Ramos (cell line): ENCODE data around the gene ENTPD7.
"Not testable (repeated sequence)": the region's sequence is repeated elsewhere in the genome, so short reads cannot be mapped to it uniquely, and the experiment has no call there.

ENCODE experiments used
- in situ Hi-C: fragments of 300-500 bp; cut with MboI; formaldehyde crosslinking; loops from one replicate; pipeline ENCODE4 v1.14.3; 2022; ENCODE audit warnings: low sequenced_read_pairs; ENCODE audit not compliant: unreplicated experiment

ENTPD7 gene, protein sequence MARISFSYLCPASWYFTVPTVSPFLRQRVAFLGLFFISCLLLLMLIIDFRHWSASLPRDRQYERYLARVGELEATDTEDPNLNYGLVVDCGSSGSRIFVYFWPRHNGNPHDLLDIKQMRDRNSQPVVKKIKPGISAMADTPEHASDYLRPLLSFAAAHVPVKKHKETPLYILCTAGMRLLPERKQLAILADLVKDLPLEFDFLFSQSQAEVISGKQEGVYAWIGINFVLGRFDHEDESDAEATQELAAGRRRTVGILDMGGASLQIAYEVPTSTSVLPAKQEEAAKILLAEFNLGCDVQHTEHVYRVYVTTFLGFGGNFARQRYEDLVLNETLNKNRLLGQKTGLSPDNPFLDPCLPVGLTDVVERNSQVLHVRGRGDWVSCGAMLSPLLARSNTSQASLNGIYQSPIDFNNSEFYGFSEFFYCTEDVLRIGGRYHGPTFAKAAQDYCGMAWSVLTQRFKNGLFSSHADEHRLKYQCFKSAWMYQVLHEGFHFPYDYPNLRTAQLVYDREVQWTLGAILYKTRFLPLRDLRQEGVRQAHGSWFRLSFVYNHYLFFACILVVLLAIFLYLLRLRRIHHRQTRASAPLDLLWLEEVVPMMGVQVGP

DNA sequence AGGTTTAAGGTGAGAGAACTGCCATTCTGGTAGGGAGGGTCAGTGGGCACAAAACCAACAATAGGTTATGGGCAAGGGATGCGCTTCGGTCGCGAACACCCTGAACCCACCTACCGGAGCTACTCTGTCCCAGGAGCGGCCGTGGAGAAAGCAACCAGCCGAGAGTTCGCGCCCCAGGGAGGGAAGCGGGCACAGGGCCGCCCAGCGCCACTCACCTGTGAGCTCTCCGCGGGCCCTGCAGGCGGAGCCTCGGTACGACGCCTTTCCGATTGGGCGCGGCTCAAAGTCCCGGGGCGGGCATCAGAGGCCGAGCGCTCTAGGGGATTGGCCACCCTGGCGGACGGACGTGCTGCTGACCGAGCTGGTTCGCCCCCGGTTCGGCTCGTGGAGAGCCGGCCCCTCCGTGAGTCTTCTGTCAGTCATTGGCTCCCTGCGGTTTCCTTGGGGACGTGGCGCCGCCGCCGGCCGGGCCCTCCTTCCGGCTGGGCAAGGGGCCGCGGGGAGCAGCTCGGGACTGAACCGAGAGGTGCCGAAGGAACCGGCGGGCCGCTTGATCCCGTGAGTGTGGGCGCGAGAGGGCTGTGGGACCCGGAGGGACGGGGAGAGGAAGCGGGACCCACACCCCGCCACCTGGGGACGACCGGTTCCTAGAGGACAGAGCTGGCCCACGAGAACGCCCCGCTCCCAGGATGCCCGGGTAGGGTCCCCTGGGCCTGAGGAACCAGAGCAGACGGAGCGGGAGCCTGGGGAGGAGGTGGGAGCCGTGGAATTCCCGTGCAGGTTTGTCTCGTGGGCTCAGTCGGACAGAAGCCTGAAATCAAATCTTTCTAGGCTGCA, at the start of gene ENTPD7:
TSS of gene ENTPD7 (plus strand) at position 479 of the 837 bp plus-strand sequence. CDS start 448 bp downstream, outside the sequence.
- in situ Hi-C loops = no loop called here

DNA sequence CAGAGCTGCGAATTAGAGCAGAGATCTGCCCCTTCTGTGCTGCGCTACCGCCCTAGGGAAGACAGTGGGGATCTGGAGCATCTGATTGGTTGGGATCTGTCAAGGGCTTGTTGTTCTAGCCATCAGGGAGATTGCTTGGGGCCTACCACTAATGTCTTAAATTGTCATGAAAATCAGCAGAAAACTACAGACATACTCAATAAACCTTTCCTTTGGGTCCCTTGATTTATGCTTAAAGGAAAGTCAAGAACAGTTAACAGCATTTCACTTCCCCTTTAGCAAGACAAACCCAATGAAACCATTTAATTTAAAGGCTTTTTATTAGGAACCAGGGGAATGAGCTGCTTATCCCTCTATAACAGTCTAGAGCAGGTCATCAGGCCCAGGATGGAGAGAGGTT, 49.1 kb upstream of the ENTPD7 start:
- in situ Hi-C loops = no loop called here

DNA sequence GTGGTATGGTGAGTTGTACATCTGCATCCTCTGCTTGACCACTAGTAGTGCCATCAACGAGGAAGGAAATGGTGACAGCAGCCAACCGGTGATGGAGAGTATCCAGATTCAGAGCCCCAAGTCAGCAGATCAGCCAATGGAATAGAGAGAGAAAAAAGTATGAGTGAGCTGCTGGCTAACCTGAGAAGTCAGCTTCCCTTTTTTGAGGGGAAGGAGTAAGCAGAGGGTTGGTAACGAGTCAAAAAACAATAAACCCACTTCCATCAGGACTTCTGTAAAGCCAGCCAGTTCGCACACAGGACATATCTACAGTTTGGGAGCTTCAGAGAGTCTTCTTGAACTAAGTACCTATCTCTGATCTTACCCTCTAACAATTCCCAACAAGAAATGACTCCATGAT, 48.0 kb upstream of the ENTPD7 start:
- in situ Hi-C loops = no loop called here

DNA sequence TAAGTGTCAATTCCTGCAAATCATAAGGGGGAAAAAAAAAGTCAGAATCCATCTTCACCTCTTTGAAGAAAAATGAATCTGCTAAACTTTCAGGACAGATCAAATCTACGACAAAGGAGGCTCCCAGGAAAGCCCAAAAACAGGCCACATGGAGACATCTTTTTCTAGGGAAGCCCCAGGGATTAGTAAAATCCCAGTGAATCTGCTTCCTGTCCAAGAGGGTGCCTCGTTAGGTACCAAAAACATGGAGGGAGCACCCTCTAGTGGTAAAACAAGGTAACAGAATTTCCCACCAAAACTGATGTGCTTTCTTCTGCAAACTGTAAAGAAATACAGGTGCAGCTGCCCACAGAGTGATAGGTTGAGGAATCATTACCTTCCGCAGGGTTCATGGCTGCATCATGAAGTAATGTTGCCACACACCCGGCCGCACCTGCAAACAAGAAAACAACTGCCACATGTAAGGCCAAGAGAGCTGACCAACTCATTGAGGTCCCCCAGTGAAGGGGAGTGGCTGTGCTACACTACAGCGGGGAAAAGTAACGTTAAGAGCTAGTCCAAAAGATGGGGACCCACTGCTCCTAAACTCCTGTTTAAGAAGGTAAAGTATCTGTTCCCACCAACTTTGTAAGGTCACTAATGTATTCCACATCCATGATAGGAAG, 47.0 kb upstream of the ENTPD7 start:
- in situ Hi-C loops = no loop called here

DNA sequence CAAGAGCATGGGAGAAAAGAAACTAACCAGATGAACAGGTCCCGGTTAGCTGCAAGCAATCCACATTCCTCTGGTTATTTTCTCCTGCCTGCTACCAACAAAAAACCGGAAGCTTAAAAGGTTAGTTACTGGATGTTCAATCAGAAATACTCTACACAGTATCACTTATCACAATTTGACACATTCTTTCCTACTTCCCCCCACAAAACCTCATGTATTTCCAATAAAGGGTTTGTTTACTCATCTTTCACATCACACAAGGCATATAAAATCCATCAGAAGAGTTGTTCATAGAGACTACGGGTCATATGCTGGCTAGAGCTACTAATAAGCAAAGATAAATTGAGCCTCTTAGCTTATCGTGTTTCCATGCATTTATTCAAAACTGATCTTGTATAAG, 43.9 kb upstream of the ENTPD7 start:
- in situ Hi-C loops = no loop called here

DNA sequence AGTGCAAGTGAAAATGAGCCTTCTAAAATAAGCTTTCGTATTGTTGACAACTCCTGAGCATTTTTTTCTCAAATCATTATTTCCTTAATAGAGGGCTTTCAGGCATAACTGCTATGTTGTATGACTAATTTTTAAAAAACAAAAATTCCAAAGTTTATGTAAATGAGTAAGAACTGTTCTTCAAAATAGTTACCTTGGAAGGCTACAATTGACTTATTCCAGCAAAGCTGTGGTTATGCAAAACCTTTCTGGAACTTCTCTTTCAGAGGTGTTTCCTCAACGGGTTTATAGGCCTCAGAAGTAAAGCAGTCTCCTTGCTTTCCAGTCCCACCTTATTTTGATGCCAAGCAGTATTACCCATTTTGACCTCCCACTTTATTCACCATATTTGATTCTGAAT, 41.6 kb upstream of the ENTPD7 start:
- in situ Hi-C loops = no loop called here

DNA sequence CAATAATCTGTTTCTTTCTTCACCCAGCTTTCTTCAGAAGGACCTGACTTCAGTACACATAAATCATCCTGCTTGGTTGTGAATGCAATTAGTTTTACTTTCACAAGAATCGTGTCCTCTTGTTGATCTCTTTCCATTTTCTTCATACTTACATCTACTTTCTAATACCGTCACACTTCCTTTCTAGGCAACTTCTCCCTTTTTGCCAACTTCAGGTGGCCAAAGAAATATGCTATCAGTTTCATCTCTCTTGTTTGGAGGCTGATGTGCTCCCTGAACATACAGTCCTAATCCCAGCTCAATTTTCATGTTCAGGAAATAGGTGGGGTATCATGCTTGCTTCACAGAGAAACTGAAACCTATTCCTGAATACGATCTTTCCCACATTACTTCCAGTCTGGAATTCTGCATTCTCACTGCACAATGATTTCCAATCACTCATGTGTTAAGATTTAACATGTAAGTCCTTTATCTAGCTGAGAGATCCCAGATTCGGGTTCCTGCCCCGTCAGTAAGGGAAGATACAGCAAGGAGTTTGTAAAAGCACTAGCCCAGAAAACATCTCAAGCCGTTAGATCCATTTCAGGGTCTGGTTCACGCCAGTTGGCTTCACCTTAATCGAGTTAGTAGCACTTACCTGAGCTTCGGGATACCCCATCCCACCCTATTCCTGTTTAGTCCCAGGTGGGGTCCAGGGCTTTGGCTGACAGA, 40.1 kb upstream of the ENTPD7 start:
- in situ Hi-C loops = no loop called here

DNA sequence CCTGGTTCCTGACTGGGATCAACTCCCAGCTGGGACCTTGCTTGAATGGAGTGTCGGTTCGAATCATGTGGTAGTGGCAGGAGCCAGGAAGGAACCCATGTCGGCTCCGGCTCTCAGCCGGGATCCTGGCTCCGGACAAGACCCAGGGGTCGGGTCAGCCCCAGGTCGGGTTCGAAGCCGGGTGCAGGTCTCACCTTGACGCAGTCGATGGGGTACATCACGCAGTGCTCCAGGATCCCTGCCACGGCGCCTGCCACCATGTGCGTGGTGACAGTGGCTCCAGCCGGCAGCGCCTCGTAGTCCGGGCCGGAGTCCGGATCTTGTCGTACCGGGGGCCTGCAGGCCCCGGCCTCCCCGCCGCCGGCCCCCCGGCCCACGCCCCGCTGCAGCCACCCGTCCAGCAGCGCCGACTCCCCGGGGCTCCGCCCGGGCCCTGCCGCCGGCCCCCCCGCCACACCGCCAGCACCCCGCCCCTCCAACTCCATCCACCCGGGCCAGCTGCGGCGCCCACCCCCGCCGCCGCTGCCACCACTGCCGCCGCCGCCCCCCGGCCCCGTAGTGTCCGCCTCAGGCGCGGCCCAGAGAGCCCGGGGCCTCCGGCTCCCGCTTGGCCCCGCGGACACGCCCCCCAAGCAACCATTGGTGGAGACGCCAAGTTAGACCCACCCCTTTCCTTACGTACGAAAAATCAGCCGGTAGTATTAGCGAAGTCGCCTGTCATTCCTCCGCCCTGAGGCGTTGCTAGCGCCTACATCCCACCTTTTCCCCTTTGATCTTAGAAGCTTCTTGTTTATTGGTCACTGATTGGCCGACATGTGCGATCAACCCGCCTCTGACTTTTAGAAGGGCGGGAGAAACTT, 39.2 kb upstream of the ENTPD7 start, which contains the start of gene SLC25A28:
TSS of gene SLC25A28 (minus strand) at position 589 of the 860 bp plus-strand sequence. CDS start at position 485, 104 bp downstream.
- in situ Hi-C loops = no loop called here

DNA sequence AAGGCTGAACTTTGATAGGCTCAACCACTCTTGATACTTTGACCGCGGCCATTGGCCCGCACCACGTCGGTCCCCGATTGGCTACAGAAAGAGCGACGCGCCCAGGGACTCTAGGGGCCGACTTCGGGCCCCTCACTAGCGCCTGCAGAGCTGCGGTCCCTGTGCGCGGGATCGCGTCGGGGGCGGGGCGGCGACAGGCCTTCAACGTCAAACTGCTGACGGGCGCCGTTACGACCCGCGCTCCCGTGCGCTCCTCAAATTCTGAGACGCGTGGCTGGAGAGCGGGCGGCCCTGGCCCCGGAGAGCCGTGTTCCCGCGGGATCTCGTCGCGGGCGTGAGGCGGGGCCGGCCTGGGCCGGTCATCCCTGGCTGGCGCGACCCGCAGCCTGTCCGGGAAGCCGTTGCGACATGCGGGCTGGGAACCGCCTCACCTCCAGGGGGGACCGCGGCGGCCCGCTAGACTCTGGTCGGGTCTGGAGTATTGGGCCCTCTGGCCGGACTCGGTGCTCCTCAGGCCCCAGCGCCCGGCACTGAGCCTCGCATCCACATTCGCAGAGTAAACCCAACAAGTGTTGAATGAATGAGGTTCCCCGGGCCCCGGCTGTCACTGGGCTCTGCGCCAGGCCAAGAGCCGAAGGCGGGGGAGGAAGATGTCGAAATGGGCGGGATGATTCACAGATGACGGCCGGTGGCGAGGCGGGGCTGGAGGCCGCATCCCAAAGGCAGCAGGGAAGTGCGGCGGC, 38.4 kb upstream of the ENTPD7 start:
- in situ Hi-C loops = no loop called here

DNA sequence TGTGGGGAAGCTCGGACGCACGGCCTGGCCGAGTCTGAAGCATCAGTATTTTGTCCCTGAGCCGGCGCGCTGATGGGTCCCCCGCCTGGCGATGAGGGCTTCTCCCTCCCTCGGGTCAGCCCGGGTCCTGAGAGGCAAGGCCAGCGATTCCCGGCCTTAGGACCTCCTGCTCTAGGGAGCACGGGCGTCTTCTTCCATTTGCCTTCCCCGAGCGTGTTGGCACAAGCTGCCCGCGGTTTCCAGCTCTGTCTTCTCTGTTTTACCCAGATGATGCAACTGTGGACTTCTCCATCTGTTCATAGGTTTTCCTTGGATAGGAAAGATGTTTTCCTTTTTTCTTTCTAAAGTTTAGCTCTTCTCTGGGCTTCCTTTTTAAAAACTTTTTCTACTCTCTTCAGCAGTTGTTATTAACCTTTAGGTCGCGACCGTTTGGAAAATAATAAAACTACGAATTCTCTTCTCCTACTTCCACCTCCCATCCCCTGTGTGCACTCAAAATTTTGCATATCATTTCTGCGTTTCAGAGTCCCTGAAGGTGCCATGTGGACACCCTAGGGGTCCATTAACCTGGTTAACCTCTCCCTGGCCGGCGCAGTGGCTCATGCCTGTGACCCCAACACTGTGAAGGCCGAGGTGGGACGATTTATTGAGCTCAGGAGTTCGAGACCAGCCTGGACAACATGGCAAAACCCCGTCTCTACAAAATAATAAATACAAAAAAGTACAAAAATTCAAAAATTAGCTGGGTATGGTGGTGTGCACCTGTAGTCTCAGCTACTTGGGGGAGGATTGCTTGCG, 37.7 kb upstream of the ENTPD7 start:
- in situ Hi-C loops = no loop called here

DNA sequence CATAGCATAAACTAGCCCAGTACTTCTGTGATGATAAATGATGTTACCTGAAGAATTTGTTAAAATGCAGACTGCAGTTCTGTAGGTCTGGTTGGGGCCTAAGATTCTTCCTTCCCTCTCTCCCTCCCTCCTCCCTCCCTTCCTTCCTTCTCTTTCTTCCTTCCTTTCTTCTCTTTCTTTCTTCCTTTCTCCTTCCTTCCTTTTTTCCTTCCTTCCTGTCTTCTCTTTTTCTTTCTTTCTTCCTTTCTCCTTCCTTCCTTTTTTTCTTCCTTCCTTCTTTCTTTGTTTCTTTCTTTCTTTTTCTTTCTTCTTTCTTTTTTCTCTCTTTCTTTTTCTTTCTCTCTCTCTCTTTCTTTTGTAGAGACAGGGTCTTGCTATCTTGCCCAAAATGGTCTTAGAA, 35.4 kb upstream of the ENTPD7 start:
- in situ Hi-C loops = no loop called here

DNA sequence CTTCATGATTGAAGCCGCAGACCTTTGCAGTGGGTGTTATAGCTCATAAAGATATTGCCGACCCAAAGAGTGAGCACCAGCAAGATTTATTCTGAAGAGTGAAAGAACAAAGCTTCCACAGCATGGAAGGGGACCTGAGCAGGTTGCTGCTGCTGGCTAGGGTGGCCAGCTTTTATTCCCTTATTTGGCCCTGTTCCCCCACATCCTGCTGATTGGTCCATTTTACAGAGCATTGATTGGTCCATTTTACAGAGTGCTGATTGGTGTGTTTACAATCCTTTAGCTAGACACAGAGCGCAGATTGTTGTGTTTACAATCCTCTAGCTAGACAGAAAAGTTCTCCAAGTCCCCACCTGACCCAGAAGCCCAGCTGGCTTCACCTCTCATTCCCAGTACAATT, 34.2 kb upstream of the ENTPD7 start:
- in situ Hi-C loops = not testable (repeated sequence)

DNA sequence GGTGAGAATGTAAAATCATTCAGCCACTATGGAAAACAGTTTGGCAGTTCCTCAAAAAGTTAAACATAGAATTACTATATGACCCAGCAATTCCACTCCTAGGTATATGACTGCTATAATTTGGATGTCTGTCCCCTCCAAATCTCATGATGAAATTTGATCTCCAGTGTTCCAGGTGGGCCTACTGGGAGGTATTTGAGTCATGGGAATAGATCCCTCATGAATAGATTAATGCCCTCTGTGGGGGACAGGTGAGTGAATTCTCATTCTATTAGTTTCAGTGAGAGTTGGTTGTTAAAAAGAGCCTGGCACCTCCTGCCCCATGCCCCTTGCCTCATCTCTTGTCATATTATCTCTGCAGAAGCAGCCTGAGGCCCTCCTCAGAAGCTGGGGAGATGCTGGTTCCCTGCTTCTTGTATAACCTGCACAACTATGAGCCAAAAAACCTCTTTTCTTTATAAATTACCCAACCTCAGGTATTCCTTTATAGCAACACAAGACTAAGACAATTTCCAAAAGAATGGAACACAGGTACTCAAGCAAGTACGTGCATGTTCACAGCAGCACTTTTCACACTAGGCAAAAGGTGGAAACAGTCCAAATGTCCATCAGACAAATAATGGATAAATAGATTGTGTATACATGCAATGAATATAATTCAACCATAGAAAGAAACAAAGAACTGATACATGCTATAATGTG, 30.2 kb upstream of the ENTPD7 start:
- in situ Hi-C loops = no loop called here

DNA sequence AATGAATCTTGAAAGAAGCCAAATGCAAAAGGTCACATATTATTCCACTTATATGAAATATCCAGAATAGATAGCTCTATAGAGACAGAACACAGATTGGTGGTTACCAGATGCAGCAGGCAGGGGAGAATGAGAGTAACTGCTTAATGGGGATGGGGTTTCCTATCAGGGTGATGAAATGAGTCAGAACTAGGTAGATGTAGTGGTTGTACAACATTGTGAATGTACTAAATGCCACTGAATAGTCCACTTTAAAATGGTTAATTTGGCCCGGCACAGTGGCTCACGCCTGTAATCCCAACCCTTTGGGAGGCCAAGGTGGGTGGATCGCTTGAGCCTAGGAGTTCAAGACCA, 29.7 kb upstream of the ENTPD7 start:
- in situ Hi-C loops = no loop called here

DNA sequence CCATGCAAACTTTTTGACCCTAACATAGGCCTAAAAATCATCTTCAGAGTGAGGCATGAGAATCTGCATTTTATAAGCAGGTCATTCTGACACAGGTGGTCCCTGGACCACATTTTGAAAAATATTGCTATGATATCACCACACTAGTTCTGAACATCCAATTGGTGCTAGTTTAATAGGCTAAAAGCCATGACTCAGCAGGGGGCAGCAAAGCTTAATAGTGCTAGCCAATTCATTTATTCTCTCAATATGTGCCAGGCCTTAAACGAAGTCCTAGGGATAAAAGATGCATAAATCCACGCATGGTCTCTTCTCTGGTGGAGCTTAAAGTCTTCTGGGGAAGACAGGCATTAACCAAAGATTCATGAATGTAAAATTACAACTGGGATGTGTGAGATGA, 28.9 kb upstream of the ENTPD7 start:
- in situ Hi-C loops = no loop called here

DNA sequence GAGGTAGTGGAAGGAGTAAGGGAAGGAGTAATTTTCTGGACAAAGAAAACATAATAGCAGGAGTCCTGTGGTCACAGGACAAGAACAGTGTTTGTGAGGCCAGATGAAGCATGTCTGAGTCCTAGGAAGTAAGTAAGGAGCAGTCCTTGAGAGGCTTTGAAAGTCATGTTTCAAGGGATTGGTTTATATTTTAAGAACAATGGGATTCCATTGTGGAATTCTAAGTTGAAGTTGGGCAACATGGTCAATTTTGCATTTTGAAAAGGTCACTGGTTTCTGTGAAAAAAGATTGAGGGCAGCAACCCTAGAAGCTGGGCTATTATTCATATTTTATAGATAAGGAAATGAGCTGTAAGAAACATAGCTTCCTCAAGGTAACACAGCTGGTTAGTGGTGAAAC, 28.3 kb upstream of the ENTPD7 start:
- in situ Hi-C loops = no loop called here

DNA sequence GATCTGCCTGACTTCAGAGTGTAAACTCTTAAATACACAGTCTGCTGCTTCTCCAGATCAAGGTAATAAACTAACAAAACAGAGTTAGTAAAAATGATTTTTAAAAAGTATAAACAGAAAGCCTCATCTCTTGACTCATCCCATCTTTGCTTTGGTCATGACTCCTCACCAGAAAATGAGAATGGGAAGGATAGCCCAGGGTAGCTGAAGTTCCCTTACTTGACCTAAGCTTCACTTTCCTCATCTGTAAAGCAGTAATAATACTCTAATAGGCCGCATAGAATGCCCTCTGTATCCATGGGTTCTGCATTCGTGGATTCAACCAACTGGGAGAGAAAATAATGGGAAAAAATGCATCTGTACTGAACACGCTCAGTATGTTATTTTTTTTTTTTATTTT, 27.8 kb upstream of the ENTPD7 start:
- in situ Hi-C loops = no loop called here
